H9 (cell line): Measurements from ENCODE around the gene OTUD3. TPM values are rescaled to one million over a fixed set of nuclear protein-coding genes. Genes with fewer than 3 reads are reported as not detected.

Experiments used
- DNase-seq: peaks from one replicate; pipeline ENCODE4 v3.0.0-alpha.2; 2017
- H2AFZ ChIP-seq: one replicate; pipeline ENCODE4 v1.6.1; 2013; ENCODE audit warnings: mild to moderate bottlenecking, low read length, control low read depth, moderate library complexity
- H2AK5ac ChIP-seq: 2 replicates; pipeline ENCODE4 v1.6.1; 2013; ENCODE audit warnings: low read length, control low read depth, mixed read lengths; ENCODE audit not compliant: insufficient read length
- H2BK120ac ChIP-seq: one replicate; pipeline ENCODE4 v1.6.1; 2013; ENCODE audit warnings: low read depth, mild to moderate bottlenecking, low read length, control low read depth, inconsistent platforms; ENCODE audit not compliant: poor library complexity, severe bottlenecking
- H2BK12ac ChIP-seq: 2 replicates; pipeline ENCODE4 v1.6.1; 2013; ENCODE audit warnings: low read length, control low read depth, mixed read lengths, low read depth; ENCODE audit not compliant: insufficient read length
- H2BK15ac ChIP-seq: 2 replicates; pipeline ENCODE4 v1.6.1; 2013; ENCODE audit warnings: low read depth, low read length, control low read depth
- H2BK20ac ChIP-seq: one replicate; pipeline ENCODE4 v1.6.1; 2013; ENCODE audit warnings: low read depth, mild to moderate bottlenecking, low read length, control low read depth, inconsistent platforms; ENCODE audit not compliant: poor library complexity, severe bottlenecking
- H2BK5ac ChIP-seq: 2 replicates; pipeline ENCODE4 v1.6.1; 2013; ENCODE audit warnings: low read length, control low read depth, mixed read lengths; ENCODE audit not compliant: insufficient read length
- H3K14ac ChIP-seq: 2 replicates; pipeline ENCODE4 v1.6.1; 2013; ENCODE audit warnings: low read length, control low read depth; ENCODE audit not compliant: insufficient read depth
- H3K18ac ChIP-seq: 2 replicates; pipeline ENCODE4 v1.6.1; 2013; ENCODE audit warnings: low read depth, mild to moderate bottlenecking, mixed read lengths, low read length, control low read depth; ENCODE audit not compliant: insufficient read length
- H3K23ac ChIP-seq: 2 replicates; pipeline ENCODE4 v1.6.1; 2013; ENCODE audit warnings: low read length, control low read depth, mixed read lengths, low read depth; ENCODE audit not compliant: insufficient read length
- H3K23me2 ChIP-seq: 2 replicates; pipeline ENCODE4 v1.6.1; 2013; ENCODE audit warnings: low read depth, mild to moderate bottlenecking, mixed read lengths, low read length, control low read depth; ENCODE audit not compliant: insufficient read length, poor library complexity, severe bottlenecking
- H3K27ac ChIP-seq: 2 replicates; pipeline ENCODE4 v1.5.1; 2013; ENCODE audit warnings: low read length, control low read depth, mixed read lengths, low read depth; ENCODE audit not compliant: insufficient read length
- H3K27me3 ChIP-seq: 2 replicates; pipeline ENCODE4 v1.6.1; 2013; ENCODE audit warnings: low read length, control low read depth, inconsistent platforms; ENCODE audit not compliant: insufficient read depth
- H3K4ac ChIP-seq: 2 replicates; pipeline ENCODE4 v1.6.1; 2013; ENCODE audit warnings: low read depth, mild to moderate bottlenecking, control low read depth, inconsistent platforms, low read length, moderate library complexity
- H3K4me1 ChIP-seq: 2 replicates; pipeline ENCODE4 v1.6.1; 2013; ENCODE audit warnings: low read length, control low read depth, inconsistent platforms; ENCODE audit not compliant: insufficient read depth
- H3K4me2 ChIP-seq: 2 replicates; pipeline ENCODE4 v1.6.1; 2013; ENCODE audit warnings: low read length, control low read depth, mixed read lengths; ENCODE audit not compliant: insufficient read length, insufficient read depth
- H3K56ac ChIP-seq: 2 replicates; pipeline ENCODE4 v1.6.1; 2013; ENCODE audit warnings: low read depth, mild to moderate bottlenecking, mixed read lengths, low read length, control low read depth; ENCODE audit not compliant: insufficient read length
- H3K79me1 ChIP-seq: 2 replicates; pipeline ENCODE4 v1.6.1; 2013; ENCODE audit warnings: low read depth, mild to moderate bottlenecking, moderate library complexity, low read length, control low read depth, inconsistent platforms; ENCODE audit not compliant: insufficient read depth, poor library complexity, severe bottlenecking
- H3K79me2 ChIP-seq: 2 replicates; pipeline ENCODE4 v1.6.1; 2013; ENCODE audit warnings: low read length, control low read depth, inconsistent platforms; ENCODE audit not compliant: insufficient read depth
- H3K9ac ChIP-seq: 2 replicates; pipeline ENCODE4 v1.6.1; 2013; ENCODE audit warnings: low read length, control low read depth, mixed read lengths; ENCODE audit not compliant: insufficient read length; ENCODE audit errors: extremely low read depth
- H3K9me3 ChIP-seq: one replicate; pipeline ENCODE4 v1.6.1; 2013; ENCODE audit warnings: low read depth, low read length, inconsistent platforms; ENCODE audit not compliant: control insufficient read depth
- H3T11ph ChIP-seq: one replicate; pipeline ENCODE4 v1.6.1; 2013; ENCODE audit warnings: mild to moderate bottlenecking, low read length, control low read depth, inconsistent platforms
- H4K20me1 ChIP-seq: one replicate; pipeline ENCODE4 v1.6.1; 2013; ENCODE audit not compliant: control insufficient read depth, insufficient read length, insufficient read depth
- H4K5ac ChIP-seq: 2 replicates; pipeline ENCODE4 v1.6.1; 2013; ENCODE audit warnings: low read depth, mild to moderate bottlenecking, mixed read lengths, low read length, control low read depth; ENCODE audit not compliant: insufficient read length
- H4K8ac ChIP-seq: replicated peaks from 2 replicates; pipeline ENCODE4 v1.6.1; 2013; ENCODE audit warnings: low read length, control low read depth, mixed read lengths, low read depth; ENCODE audit not compliant: insufficient read length
- H4K91ac ChIP-seq: 2 replicates; pipeline ENCODE4 v1.6.1; 2013; ENCODE audit warnings: low read depth, mild to moderate bottlenecking, moderate library complexity, mixed read lengths, low read length, control low read depth; ENCODE audit not compliant: insufficient read length
- H3K27ac Mint-ChIP-seq, 3 experiments: 2 replicates in 2 of 3; 3 replicates in 1 of 3; pipeline ENCODE4 v1.8.0; 2020 to 2021; ENCODE audit warnings: mixed read lengths in 3 of 3, mild to moderate bottlenecking in 1 of 3, moderate library complexity in 1 of 3
- H3K27me3 Mint-ChIP-seq: 2 replicates; pipeline ENCODE4 v1.8.0; 2021; ENCODE audit warnings: low read depth, mild to moderate bottlenecking, moderate library complexity, mixed read lengths
- H3K36me3 Mint-ChIP-seq, 3 experiments: 2 replicates in 2 of 3; 3 replicates in 1 of 3; pipeline ENCODE4 v1.8.0; 2020 to 2021; ENCODE audit warnings: low read depth in 3 of 3, mixed read lengths in 3 of 3; ENCODE audit not compliant: insufficient read depth in 1 of 3
- H3K4me1 Mint-ChIP-seq, 2 experiments: 2 replicates each; pipeline ENCODE4 v1.8.0; 2020; ENCODE audit warnings: mixed read lengths in 2 of 2
- H3K4me3 Mint-ChIP-seq, 2 experiments: 2 replicates in 1 of 2; 3 replicates in 1 of 2; pipeline ENCODE4 v1.8.0; 2020 to 2021; ENCODE audit warnings: mild to moderate bottlenecking in 2 of 2, mixed read lengths in 2 of 2, moderate library complexity in 1 of 2
- H3K9me3 Mint-ChIP-seq, 2 experiments: 2 replicates in 1 of 2; 3 replicates in 1 of 2; pipeline ENCODE4 v1.8.0; 2020; ENCODE audit warnings: mild to moderate bottlenecking in 2 of 2, mixed read lengths in 2 of 2, moderate library complexity in 1 of 2
- CTCF ChIP-seq: fragments of 200-600 bp; sonication (generic); conservative IDR thresholded peaks from 3 replicates; pipeline ENCODE4 v1.8.0; 2021; ENCODE audit warnings: antibody characterized with exemption, mild to moderate bottlenecking
- WGBS: extraction: QIAGEN DNeasy Blood & Tissue Kit; methylation state at CpG from one replicate; pipeline ENCODE4 v1.1.7; 2013; ENCODE audit warnings: missing lambda C conversion rate, low lambda C conversion rate, mixed read lengths; ENCODE audit not compliant: insufficient read length; ENCODE audit errors: extremely low coverage; 5-methylcytosine and 5-hydroxymethylcytosine counted together
- total RNA-seq: library from RNA; stranded (reverse); gene quantifications from 2 replicates; pipeline ENCODE4 v1.2.1, GENCODE V29; 2021

OTUD3 gene
- total RNA-seq, 1 experiment from 2014 or later = 12.0 TPM

DNA sequence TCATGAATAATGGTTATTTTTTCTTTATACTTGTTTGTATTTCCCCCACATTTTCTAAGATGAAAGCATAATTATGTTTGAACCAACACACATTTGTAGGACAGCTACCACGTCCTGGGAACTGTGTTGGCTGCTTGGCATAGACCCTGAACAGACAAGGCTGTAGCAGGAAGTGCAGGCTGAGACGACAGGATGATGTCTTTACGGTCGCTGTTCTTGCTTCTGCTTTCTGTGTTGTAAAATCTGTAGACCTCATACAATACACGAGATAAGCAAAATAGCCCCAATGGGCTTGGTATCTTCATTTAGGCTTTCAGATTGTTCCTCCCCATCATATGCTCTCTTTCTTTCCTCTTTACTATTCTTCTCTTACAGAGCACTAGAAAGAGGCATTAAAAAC, 23.3 kb upstream of the OTUD3 start:
- Histone ChIP-seq H2BK20ac (no peak overlapping the region), H3K4ac (no peak overlapping the region), H3T11ph (no peak overlapping the region), H3K9ac (no peak overlapping the region), H3K9me3 (no peaks in the 10 kb centered on the region), H2BK12ac (no peak overlapping the region), H3K18ac (no peak overlapping the region), H4K91ac (no peak overlapping the region), H3K14ac (no peak overlapping the region), H2BK120ac (no peak overlapping the region), H2AK5ac (no peak overlapping the region), H3K27ac (no peak overlapping the region), H3K4me1 (no peaks in the 10 kb centered on the region), H4K8ac (no peak overlapping the region), H2BK15ac (no peak overlapping the region), H3K27me3 (no peaks in the 10 kb centered on the region), H2BK5ac (no peak overlapping the region), H3K23me2 (no peaks in the 10 kb centered on the region), H4K5ac (no peak overlapping the region), H3K23ac (no peak overlapping the region), H3K4me2 (no peak overlapping the region), H3K79me2 (no peaks in the 10 kb centered on the region), H3K79me1 (no peaks in the 10 kb centered on the region), H2AFZ (no peak overlapping the region), H4K20me1 (no peaks in the 10 kb centered on the region), H3K56ac (no peak overlapping the region)
- H3K9me3 Mint-ChIP-seq = peaks cover 8 to 10% of the 10 kb centered on the region in 2 experiments
- H3K36me3 Mint-ChIP-seq = peaks cover 0 to 8% (median 6%) of the 10 kb centered on the region in 3 experiments; a peak in 4 of 7 replicates
- peaks cover 8 to 9% of the 10 kb centered on the region in 2 experiments; a peak in 3 of 4 replicates for H3K4me1 Mint-ChIP-seq
- H3K27me3 Mint-ChIP-seq = peaks cover 7% of the 10 kb centered on the region
- no peak overlapping the region for H3K27ac Mint-ChIP-seq
- TF ChIP-seq CTCF = no peak
- H3K4me3 Mint-ChIP-seq = no peak overlapping the region
- no peak for DNase-seq
- no CpG with 5 or more reads among the region's 5 CpGs for WGBS
